Left ventricle myocardium superior (tissue), 1 donor: Measurements from ENCODE around the gene ABCC6. TPM values are rescaled to one million over a fixed set of nuclear protein-coding genes. Genes with fewer than 3 reads are reported as not detected.
"Not testable (repeated sequence)": the region's sequence is repeated elsewhere in the genome, so short reads cannot be mapped to it uniquely, and the experiment has no call there.

Experiments used
- ATAC-seq: fragments of 200-7000 bp; cut with Tn5 transposase; one replicate; pipeline ENCODE4 v1.9.1; 2020; ENCODE audit warnings: mild to moderate bottlenecking, moderate library complexity
- DNase-seq: peaks from one replicate; pipeline ENCODE4 v3.0.0-alpha.2; 2020
- intact Hi-C: fragments of 100-400 bp; cut with micrococcal nuclease; formaldehyde crosslinking; loops from one replicate; pipeline ENCODE4 v1.11.0; 2022
- total RNA-seq: library from RNA; stranded (reverse); fragmentation: NEBNext Ultra II Directional; extraction: Animal tissue kit (Norgen Biotek cat#: 25700); gene quantifications from one replicate; pipeline ENCODE4 v1.2.1, GENCODE V29; 2021
- donor health status: DM: no; HTN: yes; CAD: no; lungs with severe emphysema.

The ABCC6 gene
- total RNA-seq, 1 donor from 2014 or later, result 2.1 TPM

DNA sequence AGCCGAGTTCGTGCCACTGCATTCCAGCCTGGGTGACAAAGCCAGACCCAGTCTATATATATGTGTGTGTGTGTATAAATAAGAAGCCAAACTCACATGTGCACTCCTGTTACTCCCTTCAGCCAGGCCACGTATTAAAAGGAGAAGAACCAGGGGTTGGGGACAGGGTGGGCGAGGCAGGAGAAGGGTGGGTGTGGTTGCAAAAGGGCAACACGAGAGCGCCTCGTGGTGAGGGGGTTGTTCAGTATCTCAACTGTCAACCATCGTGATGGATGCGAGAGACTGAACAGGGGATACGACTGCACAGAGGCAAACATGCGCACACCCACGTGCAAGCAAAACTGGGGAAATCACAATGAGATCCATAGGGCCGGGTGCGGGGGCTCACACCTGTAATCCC lies 54.9 kb downstream of the ABCC6 start:
- no peak for DNase-seq
- intact Hi-C loops, result no loop called here

DNA sequence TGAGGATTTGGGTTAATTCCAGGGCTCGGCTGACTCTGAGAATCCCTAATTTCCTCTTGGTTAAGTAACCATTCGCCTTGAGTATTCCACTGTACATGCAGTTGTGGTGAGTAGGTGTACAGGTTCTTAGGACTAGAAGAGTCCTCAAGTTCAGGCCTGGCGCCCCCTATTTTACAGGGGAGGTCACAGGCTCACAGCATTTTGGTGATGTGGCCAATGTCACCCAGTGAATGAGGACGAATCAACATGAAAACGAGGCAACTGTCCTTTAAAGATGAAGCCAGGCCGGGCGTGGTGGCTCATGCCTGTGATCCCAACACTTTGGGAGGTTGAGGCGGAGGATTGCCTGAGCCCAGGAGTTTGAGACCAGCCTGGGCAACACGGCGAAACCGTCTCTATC lies 55.4 kb downstream of the ABCC6 start:
- no peak for DNase-seq
- no peak for ATAC-seq
- intact Hi-C loops, result no loop called here

More for the DNA sequence above, 54.9 kb downstream of the ABCC6 start:
- ATAC-seq, result no peak

DNA sequence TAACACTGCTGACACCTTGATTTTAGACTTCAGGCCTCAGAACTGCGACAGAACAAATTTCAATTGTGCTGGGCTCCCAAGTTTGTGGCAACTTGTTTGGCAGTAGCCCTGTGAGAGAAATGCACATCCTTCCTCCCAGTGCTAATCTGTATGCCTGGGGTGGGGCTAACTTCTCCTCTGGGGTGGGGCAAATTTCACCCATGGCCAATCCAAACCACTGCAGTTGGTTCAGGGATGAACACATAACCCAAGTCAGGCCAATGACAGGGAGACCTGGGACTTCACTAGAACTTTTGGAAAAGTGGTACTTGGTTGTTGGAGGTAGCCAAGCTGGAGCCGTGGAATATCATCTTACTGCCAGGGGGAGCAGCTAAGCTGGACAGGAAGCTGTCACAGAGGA lies 56.3 kb downstream of the ABCC6 start:
- ATAC-seq (no peak), DNase-seq (no peak)
- intact Hi-C loops, result no loop called here

DNA sequence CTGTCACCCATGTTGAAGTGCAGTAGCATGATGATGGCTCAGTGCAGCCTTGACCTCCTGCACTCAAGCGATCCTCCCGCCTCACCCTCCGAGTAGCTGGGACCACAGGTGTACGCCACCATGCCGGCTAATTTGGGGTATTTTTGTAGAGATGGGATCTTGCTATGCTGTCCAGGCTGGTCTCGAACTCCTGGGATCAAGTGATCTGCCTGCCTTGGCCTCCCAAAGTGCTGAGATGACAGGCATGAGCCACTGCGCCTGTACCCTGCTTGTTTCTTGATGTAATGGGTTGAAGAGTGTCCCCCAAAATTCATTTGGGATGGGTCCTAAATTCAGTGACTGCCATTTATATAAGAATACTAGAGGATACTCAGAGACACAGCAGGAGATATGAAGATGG lies 57.2 kb downstream of the ABCC6 start:
- no peak for DNase-seq
- ATAC-seq, result no peak
- intact Hi-C loops, result no loop called here

DNA sequence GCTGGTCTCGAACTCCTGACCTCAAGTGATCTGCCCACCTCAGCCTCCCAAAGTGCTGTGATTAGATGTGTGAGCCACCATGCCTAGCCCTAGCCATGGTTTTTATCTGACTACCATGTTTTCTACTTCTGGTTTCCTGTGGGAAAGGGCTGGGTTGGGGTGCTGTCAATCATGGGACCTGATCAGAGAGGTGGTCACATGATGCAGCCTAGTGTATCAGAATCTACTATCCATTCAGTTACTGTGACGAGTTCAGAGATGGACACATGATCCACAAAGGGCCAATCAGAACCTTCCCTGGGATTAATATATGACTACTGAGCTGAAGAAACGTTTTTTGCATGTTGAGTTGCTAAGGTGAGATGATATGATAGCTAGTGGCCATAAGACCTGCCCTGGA lies 59.1 kb downstream of the ABCC6 start:
- intact Hi-C loops, result no loop called here
- no peak for ATAC-seq
- DNase-seq, result no peak

DNA sequence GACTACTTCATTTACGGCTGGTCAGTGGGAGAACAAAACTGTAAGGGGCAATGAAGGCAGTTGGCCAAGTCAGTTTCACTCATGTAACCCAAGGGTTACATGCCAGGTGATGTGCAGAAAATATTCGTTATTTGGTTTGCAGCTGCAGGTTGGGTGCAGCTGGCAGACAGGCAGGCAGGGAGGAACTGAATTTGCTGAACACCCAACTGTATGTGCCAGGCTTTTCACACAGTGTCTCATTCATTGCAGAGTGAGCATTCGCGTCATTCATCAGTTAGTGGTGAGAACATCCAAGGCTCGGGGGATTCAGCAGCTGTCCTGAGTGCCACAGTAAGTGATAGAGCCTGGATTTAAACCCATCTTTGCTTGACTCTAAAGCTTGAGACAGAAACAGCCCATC lies 59.7 kb downstream of the ABCC6 start:
- intact Hi-C loops, result no loop called here
- no peak for ATAC-seq
- DNase-seq, result no peak

DNA sequence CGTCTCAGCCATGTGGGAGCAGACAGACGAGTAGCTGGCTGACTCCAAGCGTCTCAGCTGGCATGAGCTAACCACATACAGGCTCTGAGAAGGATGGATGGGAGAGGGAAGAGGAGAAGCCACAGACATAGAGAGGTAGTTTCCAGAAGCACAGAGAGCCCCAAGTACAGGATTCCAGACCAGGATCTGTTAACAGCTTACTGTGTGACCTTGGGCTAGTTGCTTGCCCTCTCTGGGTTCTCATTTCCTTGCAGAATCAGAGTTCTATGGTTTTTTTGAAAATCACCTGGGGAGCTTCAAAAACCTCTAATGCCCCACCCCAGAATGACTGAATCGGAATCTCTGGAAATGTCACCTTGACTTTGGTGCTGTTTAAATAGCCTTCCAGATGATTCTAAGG lies 60.2 kb downstream of the ABCC6 start:
- no peak for ATAC-seq
- DNase-seq, result no peak
- intact Hi-C loops, result no loop called here

DNA sequence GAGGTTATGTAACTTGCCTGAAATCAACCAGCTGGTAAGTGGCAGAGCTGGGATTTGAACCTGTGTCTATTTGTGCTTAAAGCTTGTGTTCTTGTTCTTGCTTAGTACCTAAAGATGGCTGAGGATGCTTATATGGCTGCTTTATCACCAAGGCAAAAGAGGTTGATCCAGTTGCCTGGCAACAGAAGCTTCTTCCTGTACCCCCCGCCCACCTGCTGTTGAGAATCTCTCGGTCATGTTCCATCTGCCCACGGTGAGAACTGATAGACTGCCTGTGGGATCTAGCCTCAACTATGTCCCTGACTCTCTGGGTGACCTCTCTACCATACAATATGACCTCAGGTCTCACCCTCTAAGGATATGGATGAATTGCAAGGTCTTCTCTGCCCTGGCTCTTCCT lies 60.7 kb downstream of the ABCC6 start:
- intact Hi-C loops, result no loop called here
- no peak for DNase-seq
- ATAC-seq, result no peak

DNA sequence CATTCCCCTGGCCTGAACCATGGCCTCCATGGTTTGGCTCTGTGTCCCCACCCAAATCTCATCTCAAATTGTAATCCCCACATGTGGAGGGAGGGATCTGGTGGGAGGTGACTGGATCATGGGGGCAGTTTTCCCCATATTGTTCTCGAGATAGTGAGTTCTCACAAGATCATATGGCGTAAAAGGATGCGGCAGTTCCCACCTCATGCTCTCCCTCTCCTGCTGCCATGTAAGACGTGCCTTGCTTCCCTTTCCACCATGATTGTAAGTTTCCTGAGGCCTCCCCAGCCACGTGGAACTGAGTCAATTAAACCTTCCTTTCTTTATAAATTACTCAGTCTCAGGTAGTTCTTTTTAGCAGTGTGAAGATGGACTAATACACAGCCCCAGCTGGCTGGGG lies 61.5 kb downstream of the ABCC6 start:
- ATAC-seq, DNase-seq, intact Hi-C loops: not testable (repeated sequence)

DNA sequence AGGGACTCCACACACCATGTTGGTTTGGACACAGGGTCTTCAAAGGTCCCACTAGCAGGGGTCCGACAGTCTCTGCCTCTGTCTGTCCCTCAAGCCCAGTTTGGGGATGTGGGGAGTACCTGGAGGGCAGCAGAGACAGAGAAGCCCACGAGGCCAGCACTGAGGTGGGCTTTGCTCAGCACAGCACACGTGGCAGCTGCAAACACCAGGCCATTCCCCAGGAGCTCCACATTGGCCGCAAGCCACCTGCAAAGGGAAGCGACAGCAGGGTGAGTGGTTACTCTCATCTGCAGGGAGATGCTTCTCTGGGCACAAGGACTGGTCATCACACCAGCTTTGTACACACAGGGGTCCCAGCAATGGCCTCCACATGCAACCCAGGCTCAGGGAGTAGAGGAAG lies 62.0 kb downstream of the ABCC6 start:
- no peak for DNase-seq
- ATAC-seq, result no peak
- intact Hi-C loops, result no loop called here

DNA sequence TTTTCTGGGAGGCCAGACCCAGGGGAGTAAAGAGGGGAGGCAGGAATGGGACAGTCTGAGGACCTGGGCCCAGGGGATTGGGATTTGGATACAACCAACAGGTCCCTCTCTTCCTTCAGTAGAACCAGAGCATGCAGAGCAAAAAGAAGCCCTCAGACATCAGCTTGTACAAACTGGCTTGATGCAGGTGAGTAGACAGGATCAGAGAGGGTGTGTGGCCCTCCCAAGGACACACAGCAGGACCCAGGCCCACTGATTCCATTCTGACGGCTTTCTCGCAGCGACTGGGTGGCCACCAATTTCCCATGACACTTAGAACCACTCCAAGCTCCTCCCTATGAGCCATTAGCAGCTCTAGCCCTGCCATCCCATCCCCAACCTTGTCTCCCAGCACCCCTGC lies 63.6 kb downstream of the ABCC6 start:
- ATAC-seq (no peak), DNase-seq (no peak)
- intact Hi-C loops, result no loop called here

DNA sequence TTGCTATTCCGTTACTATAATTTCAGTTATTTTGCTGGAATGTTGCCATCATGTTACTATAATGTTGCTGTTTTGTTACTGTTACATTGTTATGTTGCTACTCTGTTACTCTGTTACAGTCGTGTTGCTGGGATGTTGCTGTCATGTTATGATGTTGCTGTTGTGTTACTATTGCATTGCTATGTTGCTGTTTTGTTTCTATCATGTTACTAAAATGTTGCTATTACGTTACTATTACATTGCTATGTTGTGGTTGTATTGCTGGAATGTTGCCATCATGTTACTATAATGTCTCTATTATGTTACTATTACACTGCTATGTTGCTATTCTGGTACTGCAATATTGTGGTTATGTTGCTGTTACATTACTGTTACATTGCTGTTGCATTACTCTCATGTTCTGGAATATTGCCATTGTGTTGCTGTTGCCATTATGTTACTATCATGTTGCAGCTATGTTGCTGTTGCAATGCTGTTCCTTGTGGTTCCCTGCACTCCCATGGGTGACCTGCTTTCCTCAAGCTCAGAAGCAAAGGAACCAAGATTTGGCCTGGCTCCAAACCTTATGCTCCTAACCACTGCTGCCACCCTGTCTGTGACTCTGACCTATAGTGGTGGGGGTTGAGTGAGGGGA lies 64.4 kb downstream of the ABCC6 start:
- ATAC-seq (no peak), DNase-seq (no peak)
- intact Hi-C loops, result no loop called here

DNA sequence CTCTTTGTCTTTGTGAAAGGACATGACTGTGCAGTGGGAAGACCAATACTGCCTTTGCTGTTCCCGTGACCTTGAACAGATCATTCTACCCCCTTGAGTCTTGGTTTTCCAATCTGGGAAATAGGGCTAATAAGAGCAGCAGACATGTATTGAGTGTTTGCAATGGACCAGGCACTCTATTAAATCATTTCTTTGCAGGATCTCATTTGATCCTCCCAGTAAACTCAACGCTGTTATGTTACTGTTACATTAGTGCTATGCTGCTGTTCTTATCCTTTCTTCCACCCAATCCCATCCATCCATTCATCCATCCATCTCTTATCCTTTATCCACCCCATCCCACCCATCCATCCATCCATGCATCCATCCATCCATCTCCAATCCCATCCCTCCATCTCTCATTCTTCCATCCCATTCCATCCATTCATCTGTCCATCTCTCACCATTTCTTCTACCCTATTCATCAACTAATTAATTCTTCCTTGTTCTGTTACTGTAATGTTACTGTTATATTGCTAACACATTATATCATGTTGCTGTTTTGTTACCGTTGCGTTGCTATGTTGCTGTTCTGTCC lies 65.1 kb downstream of the ABCC6 start:
- intact Hi-C loops, result no loop called here
- DNase-seq, result no peak
- no peak for ATAC-seq

DNA sequence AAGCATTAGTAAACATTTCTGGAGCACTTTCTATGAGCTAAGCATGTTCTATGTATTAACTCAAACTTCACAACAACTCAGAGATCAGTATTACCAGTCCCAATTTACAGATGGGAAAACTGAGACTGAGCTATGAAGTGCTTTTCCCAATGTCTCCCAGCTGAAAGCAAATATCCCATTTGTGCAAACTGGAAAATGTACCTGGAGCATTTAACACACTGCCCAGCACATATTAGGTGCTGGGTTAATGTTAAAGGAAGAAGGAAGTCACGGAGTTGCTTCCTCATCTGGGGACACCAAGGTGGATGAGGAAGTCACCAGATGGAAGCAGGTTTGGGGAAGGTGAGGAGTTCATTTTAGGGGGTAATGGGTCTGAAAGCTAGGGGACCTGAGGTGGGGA lies 66.1 kb downstream of the ABCC6 start:
- intact Hi-C loops, result no loop called here
- DNase-seq (no peak), ATAC-seq (no peak)

DNA sequence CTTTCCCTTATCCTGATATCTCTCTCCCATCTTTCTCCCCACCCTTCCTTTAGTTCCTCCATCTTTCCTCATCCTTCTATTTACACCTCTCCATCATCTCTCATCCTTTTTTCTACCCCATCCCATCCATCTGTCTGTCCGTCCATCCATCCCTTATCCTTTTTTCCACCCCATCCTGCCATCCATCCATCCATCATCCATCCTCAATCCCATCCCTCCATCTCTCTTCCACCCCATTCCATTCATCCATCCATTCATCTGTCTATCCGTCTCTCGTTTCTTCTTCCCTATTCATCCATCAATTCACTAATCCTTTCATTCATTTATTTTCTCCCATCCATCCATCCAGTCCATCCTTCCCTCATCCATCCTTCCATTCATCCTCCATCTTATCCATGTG lies 68.1 kb downstream of the ABCC6 start:
- ATAC-seq, result no peak
- DNase-seq, result no peak
- intact Hi-C loops, result no loop called here

DNA sequence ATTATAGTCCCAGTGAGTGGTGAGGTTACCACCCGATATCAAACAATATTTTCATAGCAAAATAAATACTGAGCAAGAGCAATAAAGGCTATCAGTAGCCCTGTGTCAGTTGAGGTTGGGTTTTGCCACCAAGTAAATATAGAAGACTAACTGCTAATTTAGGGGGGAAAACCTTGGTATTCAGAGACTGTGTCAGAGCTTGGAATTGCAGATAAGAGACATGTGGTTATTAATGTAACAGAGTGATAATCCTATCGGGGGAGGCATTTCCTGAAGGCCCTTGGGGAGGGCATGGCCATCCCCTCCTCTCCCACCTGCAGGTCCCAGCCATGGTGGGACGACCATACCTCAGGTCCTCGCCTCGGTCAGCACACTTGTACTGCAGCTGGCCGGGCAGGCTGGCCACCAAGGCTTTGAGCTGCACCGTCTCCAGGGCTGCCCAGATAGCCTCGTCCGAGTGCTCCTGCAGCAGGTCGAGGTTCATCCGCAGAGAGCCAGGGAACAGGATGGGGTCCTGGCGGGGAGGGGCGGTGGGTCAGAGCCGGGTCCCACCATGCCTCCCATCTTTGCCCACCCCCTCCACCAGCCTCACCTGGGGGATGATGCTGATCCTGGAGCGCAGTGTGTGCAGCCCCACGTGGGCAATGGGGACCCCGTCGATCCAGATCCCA lies 68.9 kb downstream of the ABCC6 start:
- intact Hi-C loops, result no loop called here
- peak; percentile 18 for DNase-seq
- ATAC-seq, result no peak

DNA sequence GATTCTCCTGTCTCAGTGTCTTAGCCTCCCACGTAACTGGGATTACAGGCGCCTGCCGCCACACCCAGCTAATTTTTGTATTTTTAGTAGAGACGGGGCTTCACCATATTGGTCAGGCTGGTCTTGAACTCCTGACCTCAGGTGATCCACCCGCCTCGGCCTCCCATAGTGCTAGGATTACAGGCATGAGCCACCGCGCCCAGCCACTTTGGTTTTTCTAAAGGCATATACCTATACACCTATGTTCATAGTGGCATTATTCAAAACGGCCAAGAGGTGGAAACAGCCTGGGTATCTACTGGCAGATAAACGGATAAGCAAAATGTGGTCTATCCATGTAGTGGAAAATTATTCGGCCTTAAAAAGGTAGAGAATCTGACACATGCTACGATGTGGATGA lies 70.3 kb downstream of the ABCC6 start:
- peak; percentile 8 for DNase-seq
- intact Hi-C loops, ATAC-seq: not testable (repeated sequence)

DNA sequence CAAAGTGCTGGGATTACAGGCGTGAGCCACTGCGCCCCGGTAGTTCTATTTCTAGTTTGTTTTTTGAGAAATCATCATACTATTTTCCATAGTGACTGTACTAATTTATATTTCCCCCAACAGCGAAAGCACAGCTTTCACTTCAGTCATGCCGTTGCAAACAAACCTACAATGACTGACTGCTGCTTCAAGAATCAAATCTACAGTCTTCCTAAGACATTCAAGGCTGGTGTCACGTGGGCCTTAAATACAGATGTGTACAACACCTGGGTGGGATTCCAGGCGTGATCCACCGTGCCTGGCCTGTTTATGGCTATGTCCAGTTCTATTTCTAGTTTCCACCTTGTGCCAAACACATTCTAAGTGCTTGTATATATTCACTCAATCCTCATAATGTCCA lies 72.0 kb downstream of the ABCC6 start:
- intact Hi-C loops, result no loop called here
- ATAC-seq, result no peak
- DNase-seq, result peak; percentile 3

DNA sequence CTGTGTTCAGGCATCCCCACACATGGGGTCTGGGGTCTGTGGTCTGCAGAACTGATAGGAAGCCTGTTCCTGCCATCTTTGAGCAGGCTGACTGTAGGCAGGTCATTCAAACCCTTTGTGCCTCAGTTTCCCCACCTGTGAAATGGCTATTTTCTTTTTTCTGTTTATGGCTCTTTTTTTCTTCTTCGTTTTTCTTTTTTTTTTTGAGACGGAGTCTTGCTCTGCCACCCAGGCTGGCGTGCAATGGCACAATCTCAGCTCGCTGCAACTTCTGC lies 72.5 kb downstream of the ABCC6 start:
- ATAC-seq (no peak), DNase-seq (peak; percentile 1)
- intact Hi-C loops, result no loop called here

DNA sequence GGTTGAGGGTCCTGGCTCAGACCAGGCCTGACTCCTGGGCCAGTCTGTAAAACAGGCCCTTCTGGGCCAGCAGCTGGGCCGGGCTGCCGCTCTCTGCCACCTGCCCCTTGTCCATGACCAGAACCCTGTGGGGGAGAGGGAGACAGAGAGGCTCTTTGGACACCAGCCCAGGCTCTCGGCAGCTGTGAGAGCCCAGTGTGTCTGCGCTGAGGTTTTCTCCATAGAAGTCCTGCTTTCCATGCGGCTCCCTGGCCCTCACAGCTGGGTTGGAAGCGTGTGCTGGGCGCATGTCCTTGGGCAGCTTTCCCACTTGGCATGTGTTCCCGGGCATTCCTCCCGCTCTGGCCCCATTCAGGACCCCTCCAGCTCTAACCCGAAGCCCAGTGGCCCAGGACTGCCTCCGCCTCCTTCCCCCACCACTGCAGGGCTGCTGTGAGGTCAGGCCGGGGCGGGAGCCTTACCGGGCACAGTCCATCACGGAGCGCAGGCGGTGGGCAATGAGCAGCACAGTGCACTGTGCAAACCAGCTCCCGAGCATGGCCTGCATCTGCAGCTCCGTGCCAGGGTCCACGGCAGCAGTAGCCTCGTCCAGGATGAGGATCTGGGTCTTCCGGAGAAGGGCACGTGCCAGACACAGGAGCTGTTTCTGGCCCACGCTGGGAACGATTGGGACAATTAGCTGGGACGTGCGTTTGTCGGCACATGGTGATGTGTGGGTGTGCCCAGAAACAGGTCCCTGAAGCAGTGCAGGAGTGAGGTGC lies 73.0 kb downstream of the ABCC6 start:
- ATAC-seq, result peak; percentile 93
- DNase-seq, result peak; percentile 80
- intact Hi-C loops, result no loop called here

DNA sequence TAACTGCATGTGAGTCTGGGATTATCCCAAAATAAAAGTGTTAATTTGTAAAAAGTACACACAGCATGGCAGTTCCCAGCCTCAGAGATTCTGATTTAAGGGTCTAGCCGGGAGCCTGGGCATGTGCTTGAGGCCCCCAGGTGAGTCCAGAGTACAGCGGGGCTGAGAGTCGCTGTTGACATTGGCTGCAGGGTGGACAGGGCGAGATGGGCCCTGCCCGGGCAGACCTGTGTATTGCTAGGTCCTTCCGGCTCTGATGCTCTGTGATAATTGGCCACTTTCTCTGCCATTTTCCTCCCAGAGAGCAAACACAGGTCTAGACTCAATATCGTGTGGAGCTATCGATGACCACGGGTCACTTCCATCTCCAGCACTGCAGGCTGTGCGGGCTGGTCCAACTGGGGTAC lies 73.6 kb downstream of the ABCC6 start:
- intact Hi-C loops, result no loop called here
- ATAC-seq (no peak), DNase-seq (no peak)
